Measurements from ENCODE around the gene VWDE.

Gene VWDE

GRCh38 chr7:12369756-12370155 lies 33.9 kb downstream of the VWDE start:
- TF ChIP-seq TAF1 (IDR thresholded peaks at IDR 0.05; ENCODE audit: borderline replicate concordance, low read depth, low read length) = no peak
- no peak for TF ChIP-seq POLR2A (IDR thresholded peaks at IDR 0.05; ENCODE audit: low read depth, low read length)
- TF ChIP-seq POLR2AphosphoS5 (IDR thresholded peaks at IDR 0.05; ENCODE audit: low read depth, low read length) = no peak
- no peak for DNase-seq (ENCODE audit: insufficient read length)
- no peak for FAIRE-seq

- no peak for DNase-seq (ENCODE audit: insufficient read length)
- no peak for FAIRE-seq
- TF ChIP-seq TAF1 (IDR thresholded peaks at IDR 0.05; ENCODE audit: borderline replicate concordance, low read depth, low read length) = no peak
- no peak for TF ChIP-seq POLR2A (IDR thresholded peaks at IDR 0.05; ENCODE audit: low read depth, low read length)
- TF ChIP-seq POLR2AphosphoS5 (IDR thresholded peaks at IDR 0.05; ENCODE audit: low read depth, low read length) = no peak
These were observed 34.6 kb downstream of the VWDE start for GRCh38 chr7:12369072-12369471.

- TF ChIP-seq TAF1 (IDR thresholded peaks at IDR 0.05; ENCODE audit: borderline replicate concordance, low read depth, low read length) (no peak), POLR2AphosphoS5 (IDR thresholded peaks at IDR 0.05; ENCODE audit: low read depth, low read length) (no peak), POLR2A (IDR thresholded peaks at IDR 0.05; ENCODE audit: low read depth, low read length) (no peak)
- no peak for DNase-seq (ENCODE audit: insufficient read length)
- no peak for FAIRE-seq
These were observed 42.7 kb downstream of the VWDE start for GRCh38 chr7:12360948-12361347.

- no peak for TF ChIP-seq POLR2A (IDR thresholded peaks at IDR 0.05; ENCODE audit: low read depth, low read length)
- TF ChIP-seq POLR2AphosphoS5 (IDR thresholded peaks at IDR 0.05; ENCODE audit: low read depth, low read length) = no peak
- TF ChIP-seq TAF1 (IDR thresholded peaks at IDR 0.05; ENCODE audit: borderline replicate concordance, low read depth, low read length) = no peak
- no peak for DNase-seq (ENCODE audit: insufficient read length)
- no peak for FAIRE-seq
These were observed 45.0 kb downstream of the VWDE start for GRCh38 chr7:12358694-12359093.

GRCh38 chr7:12357508-12357907 lies 46.2 kb downstream of the VWDE start:
- TF ChIP-seq TAF1 (IDR thresholded peaks at IDR 0.05; ENCODE audit: borderline replicate concordance, low read depth, low read length) = no peak
- no peak for TF ChIP-seq POLR2A (IDR thresholded peaks at IDR 0.05; ENCODE audit: low read depth, low read length)
- no peak for TF ChIP-seq POLR2AphosphoS5 (IDR thresholded peaks at IDR 0.05; ENCODE audit: low read depth, low read length)
- no peak for DNase-seq (ENCODE audit: insufficient read length)
- FAIRE-seq = no peak

- TF ChIP-seq POLR2A (IDR thresholded peaks at IDR 0.05; ENCODE audit: low read depth, low read length) = no peak
- FAIRE-seq (no peak), DNase-seq (ENCODE audit: insufficient read length) (no peak)
These were observed 51.8 kb downstream of the VWDE start for GRCh38 chr7:12351843-12352242.

- FAIRE-seq (no peak), DNase-seq (ENCODE audit: insufficient read length) (no peak)
- TF ChIP-seq POLR2A (IDR thresholded peaks at IDR 0.05; ENCODE audit: low read depth, low read length) (no peak), POLR2AphosphoS5 (IDR thresholded peaks at IDR 0.05; ENCODE audit: low read depth, low read length) (no peak), TAF1 (IDR thresholded peaks at IDR 0.05; ENCODE audit: borderline replicate concordance, low read depth, low read length) (no peak)
These were observed 52.7 kb downstream of the VWDE start for GRCh38 chr7:12350971-12351370.

- DNase-seq (ENCODE audit: insufficient read length) (no peak), FAIRE-seq (no peak)
- TF ChIP-seq POLR2A (IDR thresholded peaks at IDR 0.05; ENCODE audit: low read depth, low read length) = no peak
- no peak for TF ChIP-seq TAF1 (IDR thresholded peaks at IDR 0.05; ENCODE audit: borderline replicate concordance, low read depth, low read length)
- no peak for TF ChIP-seq POLR2AphosphoS5 (IDR thresholded peaks at IDR 0.05; ENCODE audit: low read depth, low read length)
These were observed 66.6 kb downstream of the VWDE start for GRCh38 chr7:12337095-12337494.

- TF ChIP-seq POLR2A (IDR thresholded peaks at IDR 0.05; ENCODE audit: low read depth, low read length) (no peak), TAF1 (IDR thresholded peaks at IDR 0.05; ENCODE audit: borderline replicate concordance, low read depth, low read length) (no peak), POLR2AphosphoS5 (IDR thresholded peaks at IDR 0.05; ENCODE audit: low read depth, low read length) (no peak)
- no peak for DNase-seq (ENCODE audit: insufficient read length)
- no peak for FAIRE-seq
These were observed 74.5 kb downstream of the VWDE start for GRCh38 chr7:12328888-12329770.

- TF ChIP-seq TAF1 (IDR thresholded peaks at IDR 0.05; ENCODE audit: borderline replicate concordance, low read depth, low read length) (no peak), POLR2A (IDR thresholded peaks at IDR 0.05; ENCODE audit: low read depth, low read length) (no peak), POLR2AphosphoS5 (IDR thresholded peaks at IDR 0.05; ENCODE audit: low read depth, low read length) (no peak)
- no peak for DNase-seq (ENCODE audit: insufficient read length)
- no peak for FAIRE-seq
These were observed 75.7 kb downstream of the VWDE start for GRCh38 chr7:12327922-12328321.

- TF ChIP-seq POLR2A (IDR thresholded peaks at IDR 0.05; ENCODE audit: low read depth, low read length) (no peak), POLR2AphosphoS5 (IDR thresholded peaks at IDR 0.05; ENCODE audit: low read depth, low read length) (no peak), TAF1 (IDR thresholded peaks at IDR 0.05; ENCODE audit: borderline replicate concordance, low read depth, low read length) (no peak)
- FAIRE-seq (no peak), DNase-seq (ENCODE audit: insufficient read length) (no peak)
These were observed 78.0 kb downstream of the VWDE start for GRCh38 chr7:12325646-12326045.

GRCh38 chr7:12323415-12323814 lies 80.2 kb downstream of the VWDE start:
- TF ChIP-seq POLR2AphosphoS5 (IDR thresholded peaks at IDR 0.05; ENCODE audit: low read depth, low read length) (no peak), POLR2A (IDR thresholded peaks at IDR 0.05; ENCODE audit: low read depth, low read length) (no peak)
- DNase-seq (ENCODE audit: insufficient read length) (no peak), FAIRE-seq (no peak)

Data from GM12892 (cell line).